Stomach (tissue), 4 donors: ENCODE measurements around the gene EXOC4.

Experiments used
- CTCF ChIP-seq, 7 experiments: fragments of 450-650 bp in 4 of 7; fragments of 200-600 bp in 3 of 7; sonication (generic) in 3 of 7; IDR thresholded peaks; one replicate each; pipeline ENCODE4 v1.5.1; 2016 to 2019; ENCODE audit warnings: antibody characterized with exemption in 7 of 7, control low read depth in 2 of 7, mild to moderate bottlenecking in 1 of 7
- POLR2A ChIP-seq, 4 donors: fragments of 450-650 bp; IDR thresholded peaks; one replicate each; pipeline ENCODE4 v1.6.1; 2016; ENCODE audit warnings: antibody characterized with exemption in 4 of 4, control low read depth in 2 of 4, mild to moderate bottlenecking in 1 of 4, moderate library complexity in 1 of 4
- POLR2AphosphoS5 ChIP-seq, 3 donors: sonication (generic); formaldehyde crosslinking; IDR thresholded peaks; one replicate each; pipeline ENCODE4 v1.6.1; 2016; ENCODE audit warnings: antibody characterized with exemption in 3 of 3

- TF ChIP-seq POLR2A (IDR thresholded peaks at IDR 0.05), result no peak
- TF ChIP-seq POLR2AphosphoS5 (IDR thresholded peaks at IDR 0.05), result no peak
- no peak for TF ChIP-seq CTCF (IDR thresholded peaks at IDR 0.05)
Measured at GRCh38 chr7:133303931-133304330, 51.1 kb downstream of the EXOC4 start.
